NCI-H510A (cell line): ENCODE measurements around the gene NPC1L1.
A peak's percentile ranks its signal among the peaks of the same experiment; 100 is the strongest.
"Not testable (repeated sequence)": the region's sequence is repeated elsewhere in the genome, so short reads cannot be mapped to it uniquely, and the experiment has no call there.

Experiments used
- DNase-seq: peaks from one replicate; lab custom pipeline; 2025; lab: John Stamatoyannopoulos, UW

The NPC1L1 gene

DNA sequence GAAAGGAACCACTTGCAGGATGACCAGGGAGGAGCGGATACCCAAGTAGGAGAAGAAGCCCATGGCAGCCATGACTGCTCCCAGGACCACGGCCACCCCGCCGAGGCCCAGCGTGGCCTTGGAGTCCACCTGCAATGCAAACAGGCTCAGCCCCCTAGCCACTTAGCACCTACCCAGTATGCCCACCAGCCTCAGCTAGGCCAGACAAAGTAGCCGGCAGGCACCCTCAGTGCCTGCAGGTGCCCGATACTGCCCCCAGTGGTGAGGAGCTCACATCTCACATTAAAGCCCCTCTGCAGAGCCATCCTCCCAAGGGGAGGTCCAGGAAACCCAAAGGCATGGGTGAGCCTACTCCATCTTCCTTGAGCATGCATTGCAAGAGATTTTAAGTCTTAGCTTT is 6.6 kb downstream of the NPC1L1 start:
- peak; percentile 74 for DNase-seq

DNA sequence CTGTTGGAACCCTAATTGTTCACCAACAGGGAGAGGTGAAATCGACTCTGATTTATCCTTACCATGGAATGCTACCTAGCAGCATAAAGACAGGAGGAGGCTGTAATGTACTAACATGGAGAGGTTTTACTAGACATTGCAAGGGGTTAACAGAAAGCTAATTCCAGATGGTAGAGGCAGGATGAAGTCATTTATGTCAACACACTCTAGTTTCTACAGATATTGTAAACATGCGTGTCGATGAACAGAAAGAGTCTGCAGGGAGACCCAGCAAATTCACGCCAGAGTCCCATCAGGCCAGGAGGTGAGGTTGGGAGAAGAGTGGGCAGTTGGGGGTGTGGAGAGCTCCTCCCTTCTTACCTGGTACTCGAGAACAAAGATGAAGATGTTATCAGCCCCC is 7.0 kb downstream of the NPC1L1 start:
- peak; percentile 60 for DNase-seq

DNA sequence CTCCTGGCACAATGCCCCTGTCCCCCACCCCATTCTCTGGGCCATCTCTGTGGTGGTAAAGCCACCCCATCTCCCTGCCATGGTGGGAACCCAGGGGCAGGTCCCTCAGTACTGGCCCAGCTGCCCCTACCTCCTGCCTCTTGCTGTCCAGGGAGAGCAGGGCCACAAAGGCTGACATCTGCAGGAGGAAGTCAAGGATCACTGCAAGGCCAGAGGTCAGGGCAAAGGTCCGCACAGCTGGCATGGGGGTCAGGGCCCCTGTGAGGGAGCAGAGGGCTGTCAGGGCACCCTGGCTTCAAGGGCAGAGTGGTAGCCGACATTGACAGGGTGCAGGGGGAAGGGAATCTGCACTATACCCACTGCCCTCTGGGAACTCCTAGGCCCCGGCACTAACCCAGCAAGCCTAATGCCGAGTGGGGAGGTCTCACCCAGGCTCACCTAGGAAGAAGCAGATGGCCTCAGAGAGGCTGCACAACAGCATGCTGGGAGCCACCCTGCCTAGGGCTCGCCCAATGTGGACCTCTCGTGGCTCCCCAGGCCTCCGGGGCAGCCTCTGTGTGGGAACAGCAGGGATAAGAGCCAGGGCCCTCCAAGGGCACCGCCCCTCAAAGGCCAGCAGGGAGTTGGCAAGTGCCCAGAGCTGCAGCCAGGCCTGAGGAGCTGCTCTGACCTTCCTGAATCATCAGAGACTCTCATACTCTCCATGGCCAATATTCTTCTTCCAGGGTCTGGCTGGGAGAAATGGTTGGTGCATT is 7.7 kb downstream of the NPC1L1 start:
- DNase-seq, result peak; percentile 69

DNA sequence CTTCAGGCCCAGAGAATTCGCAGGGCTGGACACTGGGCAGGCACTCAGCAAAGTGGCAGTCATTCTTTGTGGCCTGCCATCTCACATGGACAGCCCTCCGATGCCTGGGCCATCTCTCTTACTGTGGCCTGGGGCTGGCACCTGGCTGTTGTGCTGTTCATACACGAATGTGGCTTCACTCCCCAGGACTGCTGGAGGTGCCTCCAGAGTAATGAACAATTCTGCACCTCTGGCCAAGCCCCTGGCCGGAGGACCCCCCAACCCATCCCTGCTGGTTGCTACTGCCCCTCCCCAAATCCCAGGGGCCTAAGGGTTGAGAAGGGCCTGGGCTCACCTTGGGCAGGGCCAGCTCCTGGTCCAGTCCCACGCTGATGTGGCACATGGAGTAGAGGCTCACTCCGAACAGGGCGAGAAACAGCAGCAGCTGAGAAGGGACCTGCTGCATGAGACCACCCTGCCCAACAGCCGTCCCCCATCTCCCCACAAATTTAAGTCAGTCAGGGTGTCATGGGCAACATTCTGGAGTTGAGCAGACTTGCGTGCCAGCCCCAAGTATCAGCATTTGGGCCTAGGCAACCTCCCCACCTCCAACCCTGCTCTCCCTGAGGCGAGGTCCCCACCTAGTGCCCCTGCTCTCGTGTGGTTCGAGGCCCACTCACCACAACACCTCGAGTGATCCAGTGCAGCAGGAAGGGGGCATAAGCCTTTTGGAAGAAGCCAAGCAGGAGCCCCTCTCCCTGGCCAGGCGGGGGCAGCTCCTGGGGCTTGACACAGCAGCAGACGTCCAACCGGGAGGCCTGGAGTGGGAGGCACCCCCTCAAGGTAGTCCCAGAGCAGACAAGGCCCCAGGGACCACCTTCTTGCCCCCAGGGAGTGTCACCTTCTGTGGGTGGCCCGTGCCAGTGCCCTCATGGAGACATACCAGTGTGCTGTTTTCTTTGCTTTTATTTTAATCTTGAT is 9.4 kb downstream of the NPC1L1 start:
- no peak for DNase-seq

DNA sequence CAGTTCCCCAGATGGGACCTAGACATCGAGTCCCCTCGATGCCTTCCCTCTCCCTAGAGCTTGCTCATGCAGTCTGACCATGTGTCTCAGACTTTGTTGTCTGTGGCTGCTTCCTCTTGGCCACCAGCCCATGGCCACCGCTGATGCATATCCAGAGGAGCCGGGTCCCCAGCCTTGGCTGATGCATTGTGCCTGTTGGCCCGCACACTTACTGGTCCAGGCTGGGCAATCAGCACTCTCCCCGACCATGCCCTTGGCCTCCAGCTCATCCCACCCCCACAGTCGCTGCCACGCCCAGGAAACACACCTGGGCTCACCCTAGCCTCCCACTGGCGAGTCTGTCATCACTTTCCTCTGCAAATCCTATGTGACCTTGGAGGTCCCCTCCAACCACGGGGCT is 10.1 kb downstream of the NPC1L1 start:
- DNase-seq, result no peak

DNA sequence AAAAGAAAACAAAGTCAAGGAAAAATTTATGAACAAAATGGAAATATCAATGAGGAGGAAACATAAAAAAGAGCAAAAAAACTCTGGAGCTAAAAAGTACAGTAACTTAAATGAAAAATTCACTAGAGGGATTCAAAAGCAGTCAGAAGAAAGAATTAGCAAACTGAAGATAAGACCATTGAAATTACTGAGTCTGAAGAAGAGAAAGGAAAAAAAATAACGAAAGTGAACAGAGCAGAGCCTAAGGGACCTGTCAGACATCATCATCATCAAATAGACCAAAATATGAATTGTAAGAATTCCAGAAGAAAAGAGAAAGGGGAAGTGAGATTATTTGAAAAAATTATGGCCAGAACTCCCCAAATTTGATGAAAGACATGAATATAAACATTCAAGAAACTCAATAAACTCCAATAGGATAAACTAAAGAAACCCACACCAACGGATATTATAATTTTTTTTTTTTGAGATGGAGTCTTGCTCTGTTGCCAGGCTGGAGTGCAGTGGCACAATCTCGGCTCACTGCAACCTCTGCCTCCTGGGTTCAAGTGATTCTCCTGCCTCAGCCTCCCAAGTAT is 16.2 kb downstream of the NPC1L1 start:
- DNase-seq, result no peak

DNA sequence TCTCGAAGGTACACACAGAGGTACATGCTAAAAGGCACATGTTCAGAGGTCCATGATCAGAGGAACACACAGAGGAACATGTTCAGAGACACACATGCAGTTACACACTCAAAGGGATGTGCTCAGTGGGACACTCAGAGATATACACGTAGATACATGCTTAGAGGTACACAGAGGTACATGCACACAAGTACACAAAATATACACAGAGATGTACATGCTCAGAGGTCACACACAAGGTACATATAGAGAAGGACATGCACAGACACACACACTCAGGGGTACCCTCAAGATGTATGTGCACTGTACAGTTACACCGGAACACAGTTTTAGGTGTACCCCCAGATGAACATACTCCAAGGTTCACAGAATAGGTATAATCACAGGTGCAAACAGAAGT is 18.8 kb downstream of the NPC1L1 start:
- no peak for DNase-seq

DNA sequence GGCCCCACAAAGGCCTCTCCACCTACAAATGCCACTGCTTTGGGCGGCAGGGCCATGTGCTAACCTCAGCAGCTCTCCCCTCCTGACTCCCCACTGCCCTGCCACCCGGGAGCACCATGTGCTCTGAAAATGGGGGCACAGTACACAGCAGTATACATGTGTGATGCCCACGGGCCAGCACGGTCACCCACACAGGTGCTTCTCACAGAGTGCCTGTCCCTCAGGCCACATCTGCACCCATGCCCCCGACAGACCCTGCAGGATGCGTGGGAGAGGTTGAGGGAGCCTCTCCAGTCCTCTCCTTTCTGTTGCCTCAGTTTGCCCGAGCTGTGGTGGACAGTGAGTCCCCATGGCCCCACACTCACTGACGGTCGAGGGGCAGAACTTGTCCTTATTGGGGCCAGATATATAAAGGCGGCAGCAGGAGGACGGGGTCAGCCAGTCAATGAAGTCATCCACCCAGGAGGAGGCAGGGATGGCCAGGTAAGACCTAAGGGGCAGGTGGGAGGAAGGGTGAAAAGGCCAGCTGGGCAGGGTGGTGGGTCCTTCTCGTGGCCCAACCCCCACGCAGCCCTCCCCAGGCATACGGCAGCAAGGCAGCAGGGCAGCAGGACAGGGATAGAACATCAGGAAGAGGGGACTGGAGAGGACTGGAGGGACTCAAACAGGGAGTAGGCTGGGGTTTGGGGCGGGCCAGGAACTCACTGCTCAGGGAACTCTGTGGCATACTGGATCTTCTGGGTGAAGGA is 19.6 kb downstream of the NPC1L1 start:
- DNase-seq, result no peak

DNA sequence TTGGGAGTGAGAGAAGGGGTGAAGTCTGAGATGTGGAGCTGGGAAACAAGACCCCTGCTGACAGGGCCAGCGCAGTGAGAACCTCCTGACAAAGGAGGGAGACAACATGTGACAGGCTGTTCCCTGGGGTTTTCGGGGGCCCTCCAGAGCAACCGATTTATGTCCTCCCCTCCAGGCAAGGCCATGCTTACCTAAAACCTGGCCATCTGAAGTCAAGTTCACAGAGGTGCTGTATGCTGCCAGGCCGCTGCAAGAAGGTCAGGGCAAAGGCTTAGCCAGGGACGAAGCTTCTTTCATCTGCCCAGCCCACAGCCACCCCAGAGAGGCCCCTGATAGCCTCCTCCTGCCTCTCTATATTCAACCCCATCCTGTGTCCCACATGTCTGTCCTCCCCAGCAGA is 20.6 kb downstream of the NPC1L1 start:
- DNase-seq, result no peak

DNA sequence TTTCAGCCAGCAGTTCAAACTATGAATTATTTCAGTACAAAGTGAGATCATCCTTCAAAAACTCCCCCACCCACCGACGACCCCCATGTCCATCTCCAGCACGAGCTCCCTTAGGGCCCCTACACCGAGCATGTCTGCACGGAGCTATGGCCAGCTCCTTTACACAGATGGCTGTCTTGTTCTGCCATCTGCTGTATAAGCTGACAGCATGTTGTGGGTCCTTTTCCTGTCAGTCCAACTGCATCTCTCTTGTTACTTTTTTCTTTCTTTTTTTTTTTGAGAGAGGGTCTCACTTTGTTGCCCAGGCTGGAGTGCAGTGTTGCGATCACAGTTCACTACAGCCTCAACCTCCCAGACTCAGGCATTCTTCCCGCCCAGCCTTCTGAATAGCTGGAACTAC is 21.6 kb downstream of the NPC1L1 start:
- no peak for DNase-seq

DNA sequence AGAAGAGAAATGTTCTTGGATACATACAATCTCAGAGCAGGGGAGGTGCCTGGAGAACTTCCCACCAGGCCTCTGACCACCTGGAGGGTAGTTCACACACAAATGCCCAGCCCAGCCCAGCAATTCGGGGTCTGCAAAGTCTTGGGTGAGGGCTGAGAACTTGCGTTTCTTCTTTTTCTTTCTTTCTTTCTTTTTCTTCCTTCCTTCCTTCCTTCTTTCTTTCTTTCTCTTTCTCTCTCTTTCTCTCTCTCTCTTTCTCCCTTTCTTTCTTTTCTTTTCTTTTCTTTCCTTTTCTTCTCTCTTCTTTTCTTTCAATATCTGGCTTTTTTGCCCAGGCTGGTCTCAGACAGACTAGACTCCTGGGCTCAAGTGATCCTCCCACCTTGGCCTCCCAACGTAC is 22.4 kb downstream of the NPC1L1 start:
- DNase-seq, result no peak

DNA sequence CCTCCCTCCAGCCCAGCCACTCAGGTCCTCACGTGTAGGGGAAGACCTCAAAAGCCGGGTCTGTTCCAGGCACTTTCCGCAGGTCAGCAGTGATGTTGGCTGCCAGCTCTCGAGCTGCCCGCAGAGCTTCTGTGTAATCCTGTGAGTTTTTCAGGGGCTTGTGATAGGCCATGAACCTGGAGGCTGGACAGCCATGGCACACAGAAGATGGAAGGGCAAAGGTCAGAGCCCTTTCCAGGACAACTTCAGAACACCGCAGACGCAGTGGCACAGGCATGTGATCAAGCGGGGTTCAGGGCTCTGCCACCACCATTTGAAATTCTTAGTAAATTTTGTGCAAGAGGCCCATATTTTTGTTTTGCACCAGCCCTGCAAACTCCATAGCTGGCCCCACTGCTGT is 24.0 kb downstream of the NPC1L1 start:
- DNase-seq, result no peak

DNA sequence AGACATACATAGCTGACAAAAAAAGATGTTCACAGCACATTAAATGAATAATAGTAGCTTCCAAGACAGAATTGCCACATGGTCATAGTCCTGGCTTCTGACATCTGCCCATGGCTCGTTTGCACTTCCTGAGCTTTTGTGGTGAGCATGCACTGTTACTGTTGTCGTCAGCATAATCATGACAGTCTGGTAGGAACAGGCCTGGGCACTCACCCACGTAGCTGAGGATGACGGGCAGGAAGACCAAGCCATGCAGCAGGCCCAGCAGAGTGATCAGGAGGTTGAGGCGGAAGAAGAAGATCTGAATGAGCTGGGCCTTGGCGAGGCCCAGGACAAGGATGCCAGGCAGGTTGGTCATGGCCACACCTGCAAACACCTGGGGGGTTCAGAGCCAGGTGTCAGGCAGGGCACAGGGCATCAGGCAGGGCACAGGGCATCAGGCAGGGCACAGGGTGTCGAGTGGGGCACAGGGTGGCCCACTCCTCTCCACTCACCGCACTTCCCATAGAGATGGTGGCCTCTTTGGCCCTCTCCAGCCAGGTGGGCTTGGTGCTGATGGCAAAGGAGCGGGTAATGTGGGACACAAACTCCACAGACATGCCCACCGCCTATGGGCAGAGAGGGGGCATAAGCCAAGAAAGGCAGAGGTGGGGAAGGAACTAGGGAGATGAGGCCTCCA is 25.4 kb downstream of the NPC1L1 start:
- DNase-seq, result no peak

DNA sequence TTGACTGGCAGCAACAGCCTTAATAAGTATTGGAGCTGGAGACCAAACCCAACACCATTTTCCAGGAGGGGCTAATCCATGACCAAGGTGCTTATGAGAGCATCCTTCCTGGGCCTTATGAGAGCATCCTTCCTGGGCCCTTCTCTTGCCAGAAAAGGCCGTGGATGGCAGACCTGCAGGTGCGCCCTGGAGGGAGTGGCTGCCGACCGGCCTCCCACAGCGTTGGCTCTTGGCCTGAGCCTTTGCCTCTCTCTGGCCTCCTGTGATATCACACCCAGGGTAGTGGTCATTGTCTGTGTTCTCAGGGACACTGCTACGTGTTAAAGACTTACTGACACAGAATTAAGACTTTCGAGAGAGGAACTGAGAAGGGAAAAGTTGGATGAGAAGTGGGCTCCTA is 28.4 kb downstream of the NPC1L1 start:
- no peak for DNase-seq

DNA sequence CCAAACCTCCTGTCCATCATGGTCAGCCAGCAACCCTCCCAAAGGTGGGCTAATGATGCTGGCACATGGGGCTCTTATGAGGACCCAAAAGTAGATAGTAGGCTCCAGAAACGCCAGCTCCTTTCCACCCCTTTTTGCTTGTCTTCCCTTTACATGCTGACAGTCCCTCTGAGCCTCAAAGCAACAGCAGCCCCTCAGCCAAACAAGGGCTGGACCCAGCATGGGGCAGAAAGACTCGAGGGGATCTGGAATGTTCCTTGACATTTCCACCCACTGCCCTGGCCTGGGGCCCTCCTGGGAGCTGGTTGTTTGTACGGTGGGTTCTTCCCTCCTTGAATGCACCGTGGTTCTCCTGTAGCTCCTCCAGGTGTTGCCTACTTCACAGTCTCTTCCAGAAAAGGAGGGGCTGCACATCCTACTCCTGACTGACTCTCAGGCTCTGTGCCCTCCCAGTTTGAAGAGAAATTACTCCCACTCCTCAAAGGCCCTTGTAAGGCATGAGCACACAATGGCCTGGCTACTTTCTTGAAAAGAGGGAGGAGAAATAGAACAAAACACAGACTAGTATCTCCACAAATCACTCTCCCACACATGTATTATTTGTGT is 29.2 kb downstream of the NPC1L1 start:
- no peak for DNase-seq

DNA sequence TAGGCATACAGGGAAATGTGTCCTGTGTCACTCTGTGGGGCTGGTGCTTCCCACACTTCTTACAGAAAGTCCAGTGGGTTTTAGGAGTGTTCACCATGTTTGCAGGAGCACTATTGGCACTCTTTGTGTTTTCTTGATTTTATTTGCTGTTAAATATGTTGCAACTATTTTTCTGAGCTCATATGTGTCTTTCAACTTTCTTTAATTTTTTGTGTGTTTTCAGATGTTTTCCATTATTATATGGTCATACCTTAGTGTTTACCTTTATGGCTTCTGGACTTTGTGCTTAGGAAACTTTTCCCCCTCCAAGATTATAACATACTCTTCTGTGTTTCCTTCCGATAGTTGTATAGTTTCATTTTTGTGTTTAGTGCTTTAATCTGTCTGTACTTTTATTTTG is 29.9 kb downstream of the NPC1L1 start:
- no peak for DNase-seq

DNA sequence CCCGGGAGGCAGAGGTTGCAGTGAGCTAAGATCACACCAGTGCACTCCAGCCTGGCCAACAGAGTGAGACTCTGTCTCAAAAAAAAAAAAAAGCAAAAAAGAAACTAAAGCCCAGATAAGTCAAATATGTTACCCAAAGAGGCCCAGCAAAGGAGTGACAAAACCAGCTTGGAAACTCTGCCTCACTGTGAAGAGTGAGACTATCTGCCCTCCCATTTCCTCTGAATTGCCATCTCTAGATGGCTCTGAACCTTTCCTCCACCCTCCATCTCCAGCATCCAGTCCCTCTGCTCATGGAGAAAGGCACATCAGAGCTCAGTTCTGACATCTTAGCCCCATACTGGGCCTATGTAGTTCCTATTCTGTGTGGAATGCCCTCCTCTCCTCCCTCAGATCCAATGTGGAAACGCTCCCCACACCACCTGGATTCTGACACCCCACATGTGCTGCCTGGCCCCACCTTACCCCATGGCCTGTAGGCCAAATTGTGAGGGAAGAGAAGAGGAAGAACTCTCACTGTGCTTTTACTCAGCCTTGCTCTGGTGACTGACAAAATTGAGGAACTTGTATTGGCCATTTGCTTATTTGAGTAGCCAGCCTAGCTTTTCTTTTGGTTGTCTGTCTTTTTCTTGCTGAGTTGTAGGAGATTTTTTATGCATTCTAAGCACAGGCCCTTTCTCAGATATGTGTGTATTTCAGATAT is 32.7 kb downstream of the NPC1L1 start:
- DNase-seq, result no peak

DNA sequence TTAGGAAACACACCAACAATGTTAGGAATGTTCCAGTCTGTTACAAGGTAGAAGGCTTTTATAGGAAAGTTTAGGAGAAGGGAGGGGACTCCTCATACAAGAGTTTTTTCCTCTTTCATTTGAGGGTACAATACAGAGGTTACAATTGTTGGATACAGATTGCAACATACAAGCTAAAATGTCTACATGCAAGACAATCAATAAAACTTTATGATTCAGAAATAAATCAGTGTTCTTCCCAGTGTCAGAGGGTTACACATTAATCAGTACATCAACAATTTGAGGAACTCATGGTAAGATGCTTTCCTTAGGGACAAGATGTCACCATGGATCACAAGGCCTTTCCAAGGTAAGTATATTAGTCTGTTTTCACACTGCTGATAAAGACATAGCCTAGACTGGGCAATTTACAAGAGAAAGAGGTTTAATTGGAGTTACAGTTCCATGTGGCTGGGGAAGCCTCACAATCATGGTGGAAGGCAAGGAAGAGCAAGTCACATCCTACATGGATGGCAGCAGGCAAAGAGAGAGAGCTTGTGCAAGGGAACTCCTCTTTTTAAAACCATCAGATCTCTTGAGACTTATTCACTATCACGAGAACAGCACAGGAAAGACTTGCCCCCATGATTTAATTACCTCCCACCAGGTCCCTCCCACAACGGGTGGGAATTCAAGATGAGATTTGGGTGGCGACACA is 34.4 kb downstream of the NPC1L1 start:
- not testable (repeated sequence) for DNase-seq

DNA sequence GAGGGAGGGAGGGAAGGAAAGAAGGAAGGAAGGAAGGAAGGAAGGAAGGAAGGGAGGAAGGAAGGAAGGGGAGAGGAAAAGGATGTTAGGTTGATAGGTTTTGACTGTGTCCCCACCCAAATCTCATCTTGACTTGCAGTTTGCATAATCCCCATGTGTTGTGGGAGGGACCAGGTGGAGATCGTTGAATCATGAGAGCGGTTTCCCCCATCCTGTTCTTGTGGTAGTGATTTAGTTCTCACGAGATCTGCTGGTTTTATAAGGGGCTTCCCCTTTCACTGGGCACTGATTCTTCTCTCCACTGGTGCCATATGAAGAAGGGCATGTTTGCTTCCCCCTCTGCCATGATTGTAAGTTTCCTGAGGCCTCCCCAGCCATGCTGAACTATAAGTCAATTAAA is 35.5 kb downstream of the NPC1L1 start:
- no peak for DNase-seq
